Measurements from ENCODE around the gene TADA2A.
"Not testable (repeated sequence)": the region's sequence is repeated elsewhere in the genome, so short reads cannot be mapped to it uniquely, and the experiment has no call there.

Gene TADA2A

GRCh38 chr17:37450112-37450511 lies 43.4 kb downstream of the TADA2A start:
- no peak overlapping the region for H3K4me2 ChIP-seq (ENCODE audit: low read length)
- no peak for TF ChIP-seq EZH2 (IDR thresholded peaks at IDR 0.05; ENCODE audit: borderline replicate concordance, low read length)
- no peak for TF ChIP-seq CTCF (IDR thresholded peaks at IDR 0.05; ENCODE audit: low read length)
- no peaks in the 10 kb centered on the region for H3K4me1 ChIP-seq (ENCODE audit: insufficient read depth, low read length, severe bottlenecking)
- no peak overlapping the region for H2AFZ ChIP-seq (ENCODE audit: low read length)
- H3K36me3 ChIP-seq (ENCODE audit: insufficient read depth, low read length): peaks cover 59% of the 10 kb centered on the region
- no peaks in the 10 kb centered on the region for H4K20me1 ChIP-seq (ENCODE audit: insufficient read depth, low read length)
- H3K9ac ChIP-seq (ENCODE audit: low read length): no peak overlapping the region
- H3K79me2 ChIP-seq (ENCODE audit: insufficient read depth, low read length): no peaks in the 10 kb centered on the region
- H3K27ac ChIP-seq (ENCODE audit: low read depth, low read length, poor library complexity, severe bottlenecking): no peak overlapping the region
- no peaks in the 10 kb centered on the region for H3K27me3 ChIP-seq (ENCODE audit: insufficient read depth, low read length)
- no peaks in the 10 kb centered on the region for H3K9me3 ChIP-seq (ENCODE audit: low read length)
- H3K4me3 ChIP-seq (ENCODE audit: low read depth, low read length, poor library complexity, severe bottlenecking): no peak overlapping the region
- H3F3A ChIP-seq (ENCODE audit: insufficient read depth, low read length): no peaks in the 10 kb centered on the region
- H3K9me2 ChIP-seq (ENCODE audit: low read depth, low read length): no peaks in the 10 kb centered on the region

GRCh38 chr17:37457801-37458200 lies 51.1 kb downstream of the TADA2A start:
- H3F3A ChIP-seq (ENCODE audit: insufficient read depth, low read length); H3K27ac ChIP-seq (ENCODE audit: low read depth, low read length, poor library complexity, severe bottlenecking); H3K4me1 ChIP-seq (ENCODE audit: insufficient read depth, low read length, severe bottlenecking); H3K4me3 ChIP-seq (ENCODE audit: low read depth, low read length, poor library complexity, severe bottlenecking); H3K9me2 ChIP-seq (ENCODE audit: low read depth, low read length); H3K79me2 ChIP-seq (ENCODE audit: insufficient read depth, low read length); H3K9ac ChIP-seq (ENCODE audit: low read length); H3K4me2 ChIP-seq (ENCODE audit: low read length); H2AFZ ChIP-seq (ENCODE audit: low read length); H3K9me3 ChIP-seq (ENCODE audit: low read length); H4K20me1 ChIP-seq (ENCODE audit: insufficient read depth, low read length); H3K27me3 ChIP-seq (ENCODE audit: insufficient read depth, low read length): not testable (repeated sequence)
- peaks cover 21% of the 10 kb centered on the region for H3K36me3 ChIP-seq (ENCODE audit: insufficient read depth, low read length)

GRCh38 chr17:37458805-37459204 lies 52.1 kb downstream of the TADA2A start:
- Histone ChIP-seq H3K4me2 (ENCODE audit: low read length) (no peak overlapping the region), H4K20me1 (ENCODE audit: insufficient read depth, low read length) (no peaks in the 10 kb centered on the region), H3K27ac (ENCODE audit: low read depth, low read length, poor library complexity, severe bottlenecking) (no peak overlapping the region), H3K27me3 (ENCODE audit: insufficient read depth, low read length) (no peaks in the 10 kb centered on the region), H3K4me1 (ENCODE audit: insufficient read depth, low read length, severe bottlenecking) (no peaks in the 10 kb centered on the region), H2AFZ (ENCODE audit: low read length) (no peak overlapping the region), H3K36me3 (ENCODE audit: insufficient read depth, low read length) (peaks cover 24% of the 10 kb centered on the region), H3K9ac (ENCODE audit: low read length) (no peak overlapping the region), H3K4me3 (ENCODE audit: low read depth, low read length, poor library complexity, severe bottlenecking) (no peak overlapping the region), H3F3A (ENCODE audit: insufficient read depth, low read length) (no peaks in the 10 kb centered on the region), H3K9me2 (ENCODE audit: low read depth, low read length) (no peaks in the 10 kb centered on the region), H3K79me2 (ENCODE audit: insufficient read depth, low read length) (no peaks in the 10 kb centered on the region), H3K9me3 (ENCODE audit: low read length) (no peaks in the 10 kb centered on the region)
- TF ChIP-seq EZH2 (IDR thresholded peaks at IDR 0.05; ENCODE audit: borderline replicate concordance, low read length): no peak
- no peak for TF ChIP-seq CTCF (IDR thresholded peaks at IDR 0.05; ENCODE audit: low read length)

GRCh38 chr17:37461668-37462067 lies 55.0 kb downstream of the TADA2A start:
- Histone ChIP-seq H3K9ac (ENCODE audit: low read length) (no peak overlapping the region), H3K4me3 (ENCODE audit: low read depth, low read length, poor library complexity, severe bottlenecking) (no peak overlapping the region), H3K27me3 (ENCODE audit: insufficient read depth, low read length) (no peaks in the 10 kb centered on the region), H3K9me3 (ENCODE audit: low read length) (no peaks in the 10 kb centered on the region), H3K27ac (ENCODE audit: low read depth, low read length, poor library complexity, severe bottlenecking) (no peak overlapping the region), H2AFZ (ENCODE audit: low read length) (no peak overlapping the region), H3K4me2 (ENCODE audit: low read length) (no peak overlapping the region), H3F3A (ENCODE audit: insufficient read depth, low read length) (no peaks in the 10 kb centered on the region), H3K9me2 (ENCODE audit: low read depth, low read length) (no peaks in the 10 kb centered on the region), H3K79me2 (ENCODE audit: insufficient read depth, low read length) (no peaks in the 10 kb centered on the region), H3K4me1 (ENCODE audit: insufficient read depth, low read length, severe bottlenecking) (no peaks in the 10 kb centered on the region), H3K36me3 (ENCODE audit: insufficient read depth, low read length) (peaks cover 48% of the 10 kb centered on the region), H4K20me1 (ENCODE audit: insufficient read depth, low read length) (no peaks in the 10 kb centered on the region)
- no peak for TF ChIP-seq EZH2 (IDR thresholded peaks at IDR 0.05; ENCODE audit: borderline replicate concordance, low read length)
- no peak for TF ChIP-seq CTCF (IDR thresholded peaks at IDR 0.05; ENCODE audit: low read length)

Data from OCI-LY1 (cell line).